K562 (cell line): ENCODE results near the gene THSD8. TPM values are rescaled to one million over a fixed set of nuclear protein-coding genes. Genes with fewer than 3 reads are reported as not detected.

Experiments used
- CHD7 ChIP-seq: fragments of 200-600 bp; sonication (generic); IDR thresholded peaks from one replicate; pipeline ENCODE4 v1.6.1; 2012; ENCODE audit warnings: mild to moderate bottlenecking, low read depth, low read length, inconsistent platforms
- CLOCK ChIP-seq: fragments of 250-450 bp; sonication (Bioruptor Pico); IDR thresholded peaks from 2 replicates; pipeline ENCODE4 v1.4.0; 2020; ENCODE audit warnings: mild to moderate bottlenecking, moderate library complexity, borderline replicate concordance
- GABPA ChIP-seq: fragments of 200-800 bp; sonication (Bioruptor generic); conservative IDR thresholded peaks from 2 replicates; pipeline ENCODE4 v1.6.1; 2016; ENCODE audit warnings: low read depth, missing genetic modification characterization, missing compliant biosample characterization
- HSF4 ChIP-seq: fragments of 250-450 bp; sonication (Bioruptor Pico); IDR thresholded peaks from 2 replicates; pipeline ENCODE4 v2.1.2; 2022; ENCODE audit warnings: mild to moderate bottlenecking, moderate library complexity, borderline replicate concordance
- KDM1A ChIP-seq, 2 experiments: fragments of 450-650 bp; IDR thresholded peaks; 2 replicates each; pipeline ENCODE4 v1.6.1; 2016; ENCODE audit warnings: mild to moderate bottlenecking in 2 of 2
- NRF1 ChIP-seq, 2 experiments: fragments of 450-650 bp; IDR thresholded peaks in 1 of 2; conservative IDR thresholded peaks in 1 of 2; 2 replicates each; pipeline ENCODE4 v1.6.1; 2014; ENCODE audit warnings: mild to moderate bottlenecking in 2 of 2
- PHTF2 ChIP-seq: fragments of 250-450 bp; sonication (Bioruptor Pico); IDR thresholded peaks from 2 replicates; pipeline ENCODE4 v1.5.0; 2021; ENCODE audit warnings: mild to moderate bottlenecking
- SMAD2 ChIP-seq: fragments of 150-350 bp; IDR thresholded peaks from 2 replicates; pipeline ENCODE4 v1.6.1; 2014; ENCODE audit warnings: low read depth, mild to moderate bottlenecking, low read length
- ZNF311 ChIP-seq: fragments of 250-450 bp; sonication (Bioruptor Pico); IDR thresholded peaks from 2 replicates; pipeline ENCODE4 v1.4.0; 2020; ENCODE audit warnings: mild to moderate bottlenecking, moderate library complexity
- polyA plus RNA-seq, 8 experiments: library from polyadenylated mRNA; depleted of rRNA in 4 of 8; stranded (reverse) in 5 of 8; unstranded in 3 of 8; fragments of >200 nt; fragmentation: Nextera tagmentation in 2 of 8; fragmentation: Illumina TruSeq in 1 of 8; extraction: Ambion mirVana in 2 of 8; extraction: Trizol in 1 of 8; gene quantifications; 2 replicates each; pipeline versions ENCODE4 v1.2.1 to v1.2.3, GENCODE V29; 2011 to 2014; ENCODE audit warnings: inconsistent platforms in 1 of 8, missing spikeins in 1 of 8
- total RNA-seq, 7 experiments: library from RNA; depleted of rRNA in 6 of 7; stranded (reverse); fragments of >200 nt in 6 of 7; fragmentation: Illumina TruSeq in 2 of 7; extraction: Trizol in 2 of 7; gene quantifications; 2 replicates each; pipeline versions ENCODE4 v1.2.1 to v1.2.3, GENCODE V29; 2011 to 2021; ENCODE audit warnings: low replicate concordance in 1 of 7
- TF ChIP-seq, protein P1 (sequence below), 2 experiments: IDR thresholded peaks; 2 replicates each; pipeline ENCODE4 v1.6.1; 2012; ENCODE audit warnings: improper control_type of control experiment in 2 of 2, low read depth in 2 of 2, low read length in 2 of 2, borderline replicate concordance in 1 of 2

THSD8 gene
- total and polyA plus RNA-seq, 9 of the 15 experiments (the other 6 are each of a cell fraction or from before 2014, with no cell fraction given), result 8.4 to 42.4 (median 19.9) TPM; not detected in 2

DNA sequence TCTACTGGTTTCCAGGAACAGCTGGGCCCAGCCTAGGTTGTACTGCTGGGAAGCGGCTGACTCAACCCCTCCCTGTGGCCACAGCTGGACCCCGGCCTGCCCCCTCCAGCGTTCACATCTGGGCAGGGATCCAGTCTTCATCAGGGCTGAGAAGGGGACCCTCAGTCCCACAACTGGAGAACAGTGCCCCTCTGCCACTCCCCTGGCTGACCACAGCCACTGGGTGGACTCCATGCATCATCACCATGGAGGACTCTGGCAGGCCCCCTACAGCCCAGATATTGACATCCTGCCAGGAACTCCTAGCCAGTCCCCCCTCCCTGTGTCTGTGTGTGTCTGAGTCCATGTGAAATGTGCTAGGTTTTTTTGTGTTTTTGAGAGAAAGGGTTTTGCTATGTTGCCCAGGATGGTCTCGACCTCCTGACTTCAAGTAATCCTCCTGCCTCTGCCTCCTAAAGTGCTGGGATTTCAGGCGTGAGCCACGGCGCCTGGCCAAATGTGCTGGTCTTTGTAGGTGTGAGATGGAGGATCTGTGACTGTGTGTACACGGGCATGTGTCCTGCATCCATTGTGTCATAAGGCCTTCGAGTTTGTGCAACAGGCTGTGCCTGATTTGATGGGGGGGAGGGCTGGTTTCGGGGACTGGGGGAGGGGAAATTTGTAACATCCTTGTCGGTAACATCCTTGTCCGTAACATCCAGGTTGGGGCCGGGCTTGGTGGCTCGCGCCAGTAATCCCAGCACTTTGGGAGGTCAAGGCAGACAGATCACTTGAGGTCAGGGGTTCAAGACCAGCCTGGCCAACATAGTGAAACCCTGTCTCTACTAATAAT, 22.5 kb upstream of the THSD8 start (continued):
- TF ChIP-seq CHD7 (no peak), CLOCK (CRISPR knock-in tag) (no peak), HSF4 (no peak), KDM1A (IDR thresholded peaks at IDR 0.05) (peak in 1 of 2 experiments; percentile 48; a peak in 1 of 4 replicates), SMAD2 (no peak), NRF1 (conservative IDR thresholded peaks at IDR 0.05 in 1 of 2, IDR thresholded peaks at IDR 0.05 in 1 of 2) (no peak), ZNF311 (CRISPR knock-in tag) (0 out of 2 replicates have a peak, but pooled peaks have one; percentile 14), GABPA (no peak), PHTF2 (no peak)
- TF ChIP-seq, protein P1, sequence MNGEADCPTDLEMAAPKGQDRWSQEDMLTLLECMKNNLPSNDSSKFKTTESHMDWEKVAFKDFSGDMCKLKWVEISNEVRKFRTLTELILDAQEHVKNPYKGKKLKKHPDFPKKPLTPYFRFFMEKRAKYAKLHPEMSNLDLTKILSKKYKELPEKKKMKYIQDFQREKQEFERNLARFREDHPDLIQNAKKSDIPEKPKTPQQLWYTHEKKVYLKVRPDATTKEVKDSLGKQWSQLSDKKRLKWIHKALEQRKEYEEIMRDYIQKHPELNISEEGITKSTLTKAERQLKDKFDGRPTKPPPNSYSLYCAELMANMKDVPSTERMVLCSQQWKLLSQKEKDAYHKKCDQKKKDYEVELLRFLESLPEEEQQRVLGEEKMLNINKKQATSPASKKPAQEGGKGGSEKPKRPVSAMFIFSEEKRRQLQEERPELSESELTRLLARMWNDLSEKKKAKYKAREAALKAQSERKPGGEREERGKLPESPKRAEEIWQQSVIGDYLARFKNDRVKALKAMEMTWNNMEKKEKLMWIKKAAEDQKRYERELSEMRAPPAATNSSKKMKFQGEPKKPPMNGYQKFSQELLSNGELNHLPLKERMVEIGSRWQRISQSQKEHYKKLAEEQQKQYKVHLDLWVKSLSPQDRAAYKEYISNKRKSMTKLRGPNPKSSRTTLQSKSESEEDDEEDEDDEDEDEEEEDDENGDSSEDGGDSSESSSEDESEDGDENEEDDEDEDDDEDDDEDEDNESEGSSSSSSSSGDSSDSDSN (IDR thresholded peaks at IDR 0.05; ENCODE audit: borderline replicate concordance in 1 of 2, low read depth in 2 of 2, low read length in 2 of 2), result no peak
